ENCODE measurements around the gene CLIC3.
A peak's percentile ranks its signal among the peaks of the same experiment; 100 is the strongest.

The CLIC3 gene

GRCh38 chr9:136950656-136951276 is 45.6 kb downstream of the CLIC3 start:
- no peak for DNase-seq

GRCh38 chr9:136949817-136950655 is 46.3 kb downstream of the CLIC3 start:
- peak; percentile 97 for DNase-seq

- DNase-seq, result no peak
These were observed 47.0 kb downstream of the CLIC3 start for GRCh38 chr9:136949239-136949816.

GRCh38 chr9:136947955-136948510 is 48.3 kb downstream of the CLIC3 start:
- peak; percentile 18 for DNase-seq

- no peak for DNase-seq
These were observed 49.1 kb downstream of the CLIC3 start for GRCh38 chr9:136947028-136947891.

GRCh38 chr9:136946228-136947027 is 49.9 kb downstream of the CLIC3 start:
- DNase-seq, result no peak

GRCh38 chr9:136945333-136946227 is 50.8 kb downstream of the CLIC3 start:
- DNase-seq, result no peak
